ENCODE measurements around the gene CNN3.
A peak's percentile ranks its signal among the peaks of the same experiment; 100 is the strongest.

CNN3 gene

GRCh38 chr1:94922761-94923331 lies 4.1 kb downstream of the CNN3 start:
- no peak for TF ChIP-seq CTCF (conservative IDR thresholded peaks at IDR 0.05; ENCODE audit: low read depth, low read length)
- H3K4me3 ChIP-seq (ENCODE audit: low read depth, low read length) = peak overlapping the region; percentile 14
- DNase-seq (ENCODE audit: low read depth) = peak; percentile 62

GRCh38 chr1:94921977-94922376 lies 4.9 kb downstream of the CNN3 start:
- H3K4me3 ChIP-seq (ENCODE audit: low read depth, low read length) = no peak overlapping the region
- TF ChIP-seq CTCF (conservative IDR thresholded peaks at IDR 0.05; ENCODE audit: low read depth, low read length) = no peak
- DNase-seq (ENCODE audit: low read depth) = no peak

DNA sequence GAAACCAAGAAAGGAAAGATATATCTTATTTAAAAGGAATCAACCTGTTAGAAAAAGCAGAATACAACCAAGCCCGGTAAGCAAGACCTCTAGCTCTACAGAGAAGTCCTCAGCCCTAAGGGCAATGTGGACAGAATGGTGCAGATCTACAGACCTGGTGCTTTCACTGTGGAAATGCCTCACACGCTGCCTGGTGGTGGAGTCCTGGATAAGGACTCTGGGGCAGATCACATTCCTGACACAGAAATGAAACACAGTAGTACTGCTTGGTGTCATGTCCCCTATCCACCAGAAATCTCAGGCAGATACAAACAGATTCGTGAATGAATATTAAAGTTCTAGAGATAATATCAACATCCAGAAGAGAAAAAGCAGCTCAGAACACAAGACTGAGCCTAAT lies 6.8 kb downstream of the CNN3 start:
- DNase-seq (ENCODE audit: low read depth) = no peak
- TF ChIP-seq CTCF (conservative IDR thresholded peaks at IDR 0.05; ENCODE audit: low read depth, low read length) = peak; percentile 21
- H3K4me3 ChIP-seq (ENCODE audit: low read depth, low read length) = no peak overlapping the region

DNA sequence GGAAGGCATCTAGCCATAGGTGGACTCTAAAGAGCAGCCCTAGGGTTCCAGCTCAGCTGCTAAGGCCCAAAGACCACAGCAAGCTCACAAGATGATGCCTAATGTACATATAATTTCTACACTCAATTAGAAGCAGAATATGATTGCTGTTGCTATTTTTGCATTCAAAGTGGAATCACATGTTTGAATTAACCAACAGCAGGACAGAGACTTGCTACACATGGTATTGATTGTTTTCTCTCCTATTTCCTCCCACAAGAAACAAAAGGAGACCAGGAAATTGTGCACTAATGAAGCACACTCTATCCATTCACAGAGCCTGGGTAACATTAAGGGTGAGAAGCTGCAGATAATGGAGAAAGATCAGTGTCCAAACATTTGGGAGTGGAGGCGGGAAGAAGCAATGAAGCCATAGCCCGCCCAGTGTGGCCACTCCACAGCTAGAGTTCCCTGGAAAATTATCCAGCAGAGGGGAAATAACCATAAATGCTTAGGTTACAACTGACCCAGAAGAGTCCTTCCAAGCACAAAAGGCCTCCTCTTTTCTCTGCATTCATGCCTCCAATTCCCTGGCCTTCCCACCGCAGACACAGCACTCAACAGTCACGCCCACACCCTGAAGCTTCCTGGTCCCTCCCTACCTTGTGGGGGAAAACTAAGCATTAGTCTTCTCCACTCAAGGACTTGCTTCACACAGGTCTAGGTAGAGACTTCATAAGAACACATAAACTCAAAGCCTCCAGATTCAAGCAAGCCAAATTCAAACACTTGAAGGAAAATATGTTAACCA lies 7.5 kb downstream of the CNN3 start:
- no peak overlapping the region for H3K4me3 ChIP-seq (ENCODE audit: low read depth, low read length)
- DNase-seq (ENCODE audit: low read depth) = no peak
- TF ChIP-seq CTCF (conservative IDR thresholded peaks at IDR 0.05; ENCODE audit: low read depth, low read length) = no peak

GRCh38 chr1:94917251-94917650 lies 9.7 kb downstream of the CNN3 start:
- no peak for TF ChIP-seq CTCF (conservative IDR thresholded peaks at IDR 0.05; ENCODE audit: low read depth, low read length)
- no peak overlapping the region for H3K4me3 ChIP-seq (ENCODE audit: low read depth, low read length)
- DNase-seq (ENCODE audit: low read depth) = no peak

DNA sequence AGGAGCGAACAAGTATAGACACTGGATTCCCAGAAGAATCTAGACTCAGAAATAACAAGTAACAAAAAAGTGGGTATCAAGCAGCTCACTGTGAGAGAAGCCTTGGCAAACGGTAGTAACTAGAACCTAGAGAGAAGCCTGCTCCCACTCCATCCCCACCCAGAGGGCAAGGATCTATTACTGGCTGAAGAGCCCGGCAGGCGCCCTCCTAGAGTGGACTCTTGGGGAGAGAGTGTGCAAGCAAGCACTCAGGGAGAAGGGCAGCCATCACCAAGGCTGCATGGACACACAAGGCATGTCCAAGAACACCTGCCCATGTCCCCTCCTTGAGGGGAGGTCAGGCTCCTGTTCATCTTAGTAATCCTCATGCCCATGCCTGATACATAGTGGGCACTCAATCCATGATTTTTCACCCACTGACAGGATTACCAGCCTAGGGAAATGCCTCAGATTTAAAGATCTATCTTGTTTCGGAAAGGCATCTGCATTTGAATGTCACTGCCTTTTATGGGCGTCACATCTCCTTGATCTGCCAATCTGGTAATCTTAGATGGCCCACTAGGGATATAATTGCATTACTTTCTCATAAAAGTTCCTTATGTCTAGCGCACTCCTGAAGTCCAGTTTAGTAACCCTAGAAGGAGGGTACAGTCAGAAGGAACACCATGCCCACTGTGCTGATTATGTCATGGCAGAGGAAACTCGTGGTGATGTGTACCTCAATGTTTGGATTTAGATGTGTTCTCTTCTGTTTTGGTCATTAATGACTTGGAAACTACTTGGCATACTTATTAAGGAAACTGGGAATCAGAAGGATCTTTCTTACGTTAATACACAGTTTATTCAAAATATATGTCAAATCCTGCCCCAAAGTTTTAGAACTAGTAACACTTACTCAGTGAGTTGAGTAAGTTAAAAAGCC lies 14.4 kb downstream of the CNN3 start:
- no peak overlapping the region for H3K4me3 ChIP-seq (ENCODE audit: low read depth, low read length)
- DNase-seq (ENCODE audit: low read depth) = no peak
- TF ChIP-seq CTCF (conservative IDR thresholded peaks at IDR 0.05; ENCODE audit: low read depth, low read length) = no peak

All from choroid plexus epithelial cell (primary cell).